K562 (cell line): Measurements from ENCODE around the gene OTC. TPM values are rescaled to one million over a fixed set of nuclear protein-coding genes. Genes with fewer than 3 reads are reported as not detected.

ENCODE experiments used
- BCLAF1 ChIP-seq, 2 experiments: fragments of 450-650 bp in 1 of 2; IDR thresholded peaks; 2 replicates each; pipeline ENCODE4 v1.6.1; 2011 to 2017; ENCODE audit warnings: low read depth in 2 of 2, antibody characterized with exemption in 1 of 2, borderline replicate concordance in 1 of 2, low read length in 1 of 2, mild to moderate bottlenecking in 1 of 2, mixed read lengths in 1 of 2; ENCODE audit not compliant: control insufficient read depth in 1 of 2
- BRF1 ChIP-seq: IDR thresholded peaks from 3 replicates; pipeline ENCODE4 v1.6.1; 2011; ENCODE audit warnings: borderline replicate concordance, mild to moderate bottlenecking; ENCODE audit not compliant: insufficient read length; ENCODE audit errors: extremely low read depth
- CXXC5 ChIP-seq: fragments of 250-450 bp; sonication (Bioruptor Pico); IDR thresholded peaks from 2 replicates; pipeline ENCODE4 v1.8.0; 2022; ENCODE audit warnings: inconsistent platforms, mild to moderate bottlenecking, moderate library complexity
- DPF2 ChIP-seq: fragments of 450-650 bp; IDR thresholded peaks from 2 replicates; pipeline ENCODE4 v1.6.1; 2016
- ELF1 ChIP-seq: fragments of 200-800 bp; sonication (Bioruptor generic); IDR thresholded peaks from 2 replicates; pipeline ENCODE4 v1.6.1; 2016; ENCODE audit warnings: missing genetic modification characterization, missing compliant biosample characterization
- FOS ChIP-seq: IDR thresholded peaks from 3 replicates; pipeline ENCODE4 v1.6.1; 2011; ENCODE audit not compliant: insufficient read length; ENCODE audit errors: extremely low read depth
- HNRNPLL ChIP-seq: fragments of 200-400 bp; formaldehyde crosslinking; IDR thresholded peaks from 2 replicates; pipeline ENCODE4 v1.6.1; 2017; ENCODE audit warnings: low read length, low read depth, mild to moderate bottlenecking; ENCODE audit not compliant: poor library complexity, severe bottlenecking
- KAT7 ChIP-seq: sonication (generic); formaldehyde crosslinking; IDR thresholded peaks from 2 replicates; pipeline ENCODE4 v1.8.0; 2022; ENCODE audit warnings: missing genetic modification reagents, mild to moderate bottlenecking, borderline replicate concordance
- KAT8 ChIP-seq: fragments of 450-650 bp; IDR thresholded peaks from 2 replicates; pipeline ENCODE4 v1.6.1; 2016; ENCODE audit warnings: low read depth, mild to moderate bottlenecking
- KLF13 ChIP-seq: fragments of 450-650 bp; IDR thresholded peaks from 2 replicates; pipeline ENCODE4 v1.6.1; 2016; ENCODE audit warnings: missing genetic modification characterization, low read depth, mild to moderate bottlenecking, missing compliant biosample characterization, moderate library complexity, borderline replicate concordance
- LARP7 ChIP-seq: fragments of 450-650 bp; IDR thresholded peaks from 2 replicates; pipeline ENCODE4 v1.6.1; 2016
- MTA1 ChIP-seq: fragments of 450-650 bp; IDR thresholded peaks from 2 replicates; pipeline ENCODE4 v1.6.1; 2017; ENCODE audit warnings: borderline replicate concordance
- MYC ChIP-seq, 2 experiments: fragments of 250-450 bp in 1 of 2; sonication (Bioruptor Pico) in 1 of 2; IDR thresholded peaks; 2 replicates each; pipeline versions ENCODE4 v1.5.1 to v1.6.1; 2012 to 2021; ENCODE audit warnings: low read depth in 2 of 2, borderline replicate concordance in 1 of 2, improper control_type of control experiment in 1 of 2, low read length in 1 of 2, mild to moderate bottlenecking in 1 of 2, moderate library complexity in 1 of 2
- NCOR1 ChIP-seq: fragments of 450-650 bp; IDR thresholded peaks from 2 replicates; pipeline ENCODE4 v1.6.1; 2016; ENCODE audit warnings: mild to moderate bottlenecking, moderate library complexity
- SAP30 ChIP-seq: fragments of 200-600 bp; sonication (generic); IDR thresholded peaks from 2 replicates; pipeline ENCODE4 v1.6.1; 2012; ENCODE audit warnings: borderline replicate concordance, low read depth, mild to moderate bottlenecking, moderate library complexity, low read length, control low read depth, inconsistent platforms; ENCODE audit not compliant: insufficient read depth, poor library complexity, severe bottlenecking
- SRSF3 ChIP-seq: fragments of 200-400 bp; formaldehyde crosslinking; IDR thresholded peaks from 2 replicates; pipeline ENCODE4 v1.6.1; 2016; ENCODE audit warnings: mild to moderate bottlenecking, low read length, moderate library complexity; ENCODE audit not compliant: insufficient read depth
- TBP ChIP-seq: optimal IDR thresholded peaks from 2 replicates; pipeline ENCODE3; 2011; ENCODE audit warnings: low read depth, low read length, improper control_type of control experiment
- TGIF2 ChIP-seq: sonication (generic); formaldehyde crosslinking; IDR thresholded peaks from 2 replicates; pipeline ENCODE4 v1.8.1; 2022; ENCODE audit warnings: mild to moderate bottlenecking, missing genetic modification reagents, moderate library complexity
- ZC3H8 ChIP-seq: fragments of 450-650 bp; IDR thresholded peaks from 2 replicates; pipeline ENCODE4 v1.6.1; 2017
- ZFP36 ChIP-seq: fragments of 150-350 bp; IDR thresholded peaks from 2 replicates; pipeline ENCODE4 v1.6.1; 2018; ENCODE audit warnings: low read length, low read depth; ENCODE audit not compliant: partially characterized antibody
- ZFPM2 ChIP-seq: fragments of 250-450 bp; sonication (Bioruptor Pico); IDR thresholded peaks from 2 replicates; pipeline ENCODE4 v1.5.1; 2022; ENCODE audit warnings: mild to moderate bottlenecking
- ZNF239 ChIP-seq: fragments of 250-450 bp; sonication (Bioruptor Pico); IDR thresholded peaks from 2 replicates; pipeline ENCODE4 v1.4.0; 2020; ENCODE audit warnings: mild to moderate bottlenecking
- ZNF717 ChIP-seq: fragments of 250-450 bp; sonication (Bioruptor Pico); IDR thresholded peaks from 2 replicates; pipeline ENCODE4 v1.5.0; 2021
- polyA plus RNA-seq, 8 experiments: library from polyadenylated mRNA; depleted of rRNA in 4 of 8; stranded (reverse) in 5 of 8; unstranded in 3 of 8; fragments of >200 nt; fragmentation: Nextera tagmentation in 2 of 8; fragmentation: Illumina TruSeq in 1 of 8; extraction: Ambion mirVana in 2 of 8; extraction: Trizol in 1 of 8; gene quantifications; 2 replicates each; pipeline versions ENCODE4 v1.2.1 to v1.2.3, GENCODE V29; 2011 to 2014; ENCODE audit warnings: inconsistent platforms in 1 of 8, missing spikeins in 1 of 8
- total RNA-seq, 7 experiments: library from RNA; depleted of rRNA in 6 of 7; stranded (reverse); fragments of >200 nt in 6 of 7; fragmentation: Illumina TruSeq in 2 of 7; extraction: Trizol in 2 of 7; gene quantifications; 2 replicates each; pipeline versions ENCODE4 v1.2.1 to v1.2.3, GENCODE V29; 2011 to 2021; ENCODE audit warnings: low replicate concordance in 1 of 7
- TF ChIP-seq, protein P1 (sequence below): sonication (generic); formaldehyde crosslinking; IDR thresholded peaks from 2 replicates; pipeline ENCODE4 v1.8.1; 2023; ENCODE audit warnings: mild to moderate bottlenecking, missing genetic modification reagents

Gene OTC
- total and polyA plus RNA-seq, 9 of the 15 experiments (the other 6 are each of a cell fraction or from before 2014, with no cell fraction given) = not detected

GRCh38 chrX:38327007-38327774, 25.2 kb upstream of the OTC start, which contains the start of gene RPGR (continued):
- TF ChIP-seq SRSF3 (no peak), NCOR1 (no peak), ZFPM2 (no peak), KAT8 (no peak), ZC3H8 (no peak), BRF1 (no peak), SAP30 (peak; percentile 88), ZNF717 (CRISPR knock-in tag) (no peak), FOS (no peak), TBP (peak; percentile 33), MTA1 (no peak), ELF1 (tag) (peak; percentile 92), ZFP36 (no peak), DPF2 (no peak), KAT7 (CRISPR knock-in tag) (no peak), HNRNPLL (peak; percentile 88), MYC (IDR thresholded peaks at IDR 0.05; ENCODE audit: low read depth, low read length) (peak; percentile 57), MYC (CRISPR knock-in tag; IDR thresholded peaks at IDR 0.05; ENCODE audit: borderline replicate concordance, low read depth) (no peak), LARP7 (no peak), ZNF239 (CRISPR knock-in tag) (no peak), KLF13 (tag) (no peak), BCLAF1 (IDR thresholded peaks at IDR 0.05; ENCODE audit: borderline replicate concordance in 1 of 2, control insufficient read depth in 1 of 2, low read depth in 2 of 2, low read length in 1 of 2) (no peak), TGIF2 (CRISPR knock-in tag) (no peak; the same call in 1 of the 2 replicates), CXXC5 (CRISPR knock-in tag) (peak; percentile 54; the same call in 1 of the 2 replicates)
- TF ChIP-seq, protein P1, sequence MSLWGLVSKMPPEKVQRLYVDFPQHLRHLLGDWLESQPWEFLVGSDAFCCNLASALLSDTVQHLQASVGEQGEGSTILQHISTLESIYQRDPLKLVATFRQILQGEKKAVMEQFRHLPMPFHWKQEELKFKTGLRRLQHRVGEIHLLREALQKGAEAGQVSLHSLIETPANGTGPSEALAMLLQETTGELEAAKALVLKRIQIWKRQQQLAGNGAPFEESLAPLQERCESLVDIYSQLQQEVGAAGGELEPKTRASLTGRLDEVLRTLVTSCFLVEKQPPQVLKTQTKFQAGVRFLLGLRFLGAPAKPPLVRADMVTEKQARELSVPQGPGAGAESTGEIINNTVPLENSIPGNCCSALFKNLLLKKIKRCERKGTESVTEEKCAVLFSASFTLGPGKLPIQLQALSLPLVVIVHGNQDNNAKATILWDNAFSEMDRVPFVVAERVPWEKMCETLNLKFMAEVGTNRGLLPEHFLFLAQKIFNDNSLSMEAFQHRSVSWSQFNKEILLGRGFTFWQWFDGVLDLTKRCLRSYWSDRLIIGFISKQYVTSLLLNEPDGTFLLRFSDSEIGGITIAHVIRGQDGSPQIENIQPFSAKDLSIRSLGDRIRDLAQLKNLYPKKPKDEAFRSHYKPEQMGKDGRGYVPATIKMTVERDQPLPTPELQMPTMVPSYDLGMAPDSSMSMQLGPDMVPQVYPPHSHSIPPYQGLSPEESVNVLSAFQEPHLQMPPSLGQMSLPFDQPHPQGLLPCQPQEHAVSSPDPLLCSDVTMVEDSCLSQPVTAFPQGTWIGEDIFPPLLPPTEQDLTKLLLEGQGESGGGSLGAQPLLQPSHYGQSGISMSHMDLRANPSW = no peak
